ENCODE data around the gene SMIM23. TPM values are rescaled to one million over a fixed set of nuclear protein-coding genes. Genes with fewer than 3 reads are reported as not detected.

Gene SMIM23
- total RNA-seq, 1 donor: not detected

DNA sequence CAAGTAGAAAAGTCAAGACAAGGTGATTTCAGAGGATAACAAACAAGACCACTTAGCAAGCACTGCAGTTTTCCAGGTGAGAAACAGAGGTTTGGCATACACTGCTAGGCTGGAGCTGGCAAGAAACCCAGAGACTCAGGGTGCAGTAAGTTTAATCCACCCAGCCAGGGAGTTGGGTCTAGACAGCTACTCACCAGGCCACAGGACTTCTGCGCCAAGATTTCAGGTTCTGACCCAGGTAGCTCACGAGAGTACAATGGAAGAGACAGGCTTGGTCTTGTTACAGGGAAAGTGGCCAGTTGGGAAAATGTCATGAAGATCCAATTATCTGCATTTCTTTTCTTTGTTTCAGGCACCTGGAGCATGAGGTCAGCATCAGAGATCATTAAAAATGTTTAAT lies 9.8 kb downstream of the SMIM23 start:
- no peak for DNase-seq (ENCODE audit: low read depth)
- TF ChIP-seq, protein P1, sequence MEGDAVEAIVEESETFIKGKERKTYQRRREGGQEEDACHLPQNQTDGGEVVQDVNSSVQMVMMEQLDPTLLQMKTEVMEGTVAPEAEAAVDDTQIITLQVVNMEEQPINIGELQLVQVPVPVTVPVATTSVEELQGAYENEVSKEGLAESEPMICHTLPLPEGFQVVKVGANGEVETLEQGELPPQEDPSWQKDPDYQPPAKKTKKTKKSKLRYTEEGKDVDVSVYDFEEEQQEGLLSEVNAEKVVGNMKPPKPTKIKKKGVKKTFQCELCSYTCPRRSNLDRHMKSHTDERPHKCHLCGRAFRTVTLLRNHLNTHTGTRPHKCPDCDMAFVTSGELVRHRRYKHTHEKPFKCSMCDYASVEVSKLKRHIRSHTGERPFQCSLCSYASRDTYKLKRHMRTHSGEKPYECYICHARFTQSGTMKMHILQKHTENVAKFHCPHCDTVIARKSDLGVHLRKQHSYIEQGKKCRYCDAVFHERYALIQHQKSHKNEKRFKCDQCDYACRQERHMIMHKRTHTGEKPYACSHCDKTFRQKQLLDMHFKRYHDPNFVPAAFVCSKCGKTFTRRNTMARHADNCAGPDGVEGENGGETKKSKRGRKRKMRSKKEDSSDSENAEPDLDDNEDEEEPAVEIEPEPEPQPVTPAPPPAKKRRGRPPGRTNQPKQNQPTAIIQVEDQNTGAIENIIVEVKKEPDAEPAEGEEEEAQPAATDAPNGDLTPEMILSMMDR (IDR thresholded peaks at IDR 0.05; ENCODE audit: insufficient read depth, low read depth, low read length): no peak

DNA sequence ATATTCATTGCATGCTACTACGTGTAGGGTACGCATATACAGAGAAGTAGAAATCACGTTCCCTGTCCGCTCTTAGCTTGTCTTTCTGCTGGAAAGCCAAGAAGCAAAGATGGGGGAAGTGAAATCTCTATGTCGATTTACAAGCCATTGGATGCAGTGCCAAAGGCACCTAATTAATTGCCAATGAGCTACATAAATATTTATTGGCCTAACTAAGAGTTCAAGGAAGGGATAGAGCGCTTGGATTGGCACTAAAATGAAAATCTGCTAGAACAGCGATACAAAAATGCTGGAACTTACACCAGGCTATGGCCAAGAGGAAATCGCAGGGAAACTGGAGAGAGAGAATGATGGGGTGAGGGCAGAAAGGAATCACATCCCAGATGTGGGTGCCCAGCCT lies 10.8 kb downstream of the SMIM23 start:
- DNase-seq (ENCODE audit: low read depth): no peak
- TF ChIP-seq, protein P1 (IDR thresholded peaks at IDR 0.05; ENCODE audit: insufficient read depth, low read depth, low read length): no peak
- no peak overlapping the region for H3K4me3 ChIP-seq (ENCODE audit: low read depth, low read length)

More for the DNA sequence above, 9.8 kb downstream of the SMIM23 start:
- no peak overlapping the region for H3K4me3 ChIP-seq (ENCODE audit: low read depth, low read length)

DNA sequence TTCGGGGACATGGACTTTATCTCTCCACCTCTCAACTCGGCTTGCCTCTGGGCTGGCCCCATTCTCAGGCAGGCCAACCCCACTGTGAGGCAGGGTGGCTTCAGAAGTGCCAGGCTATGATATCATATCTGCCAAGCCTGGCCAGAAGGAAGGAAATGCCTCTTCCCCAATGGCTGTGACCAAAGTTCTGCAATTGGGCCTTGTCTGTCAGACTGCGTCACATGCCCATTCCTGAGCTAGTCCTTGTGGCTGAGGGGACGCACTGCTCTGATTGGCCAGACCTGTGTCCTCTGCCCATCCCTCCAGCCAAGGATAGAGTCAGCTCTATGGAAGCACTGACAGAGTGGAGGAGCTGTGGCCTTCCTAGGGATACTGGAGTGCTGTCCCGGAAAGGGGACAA lies 11.9 kb downstream of the SMIM23 start:
- no peak for DNase-seq (ENCODE audit: low read depth)
- TF ChIP-seq, protein P1 (IDR thresholded peaks at IDR 0.05; ENCODE audit: insufficient read depth, low read depth, low read length): no peak
- no peak overlapping the region for H3K4me3 ChIP-seq (ENCODE audit: low read depth, low read length)

DNA sequence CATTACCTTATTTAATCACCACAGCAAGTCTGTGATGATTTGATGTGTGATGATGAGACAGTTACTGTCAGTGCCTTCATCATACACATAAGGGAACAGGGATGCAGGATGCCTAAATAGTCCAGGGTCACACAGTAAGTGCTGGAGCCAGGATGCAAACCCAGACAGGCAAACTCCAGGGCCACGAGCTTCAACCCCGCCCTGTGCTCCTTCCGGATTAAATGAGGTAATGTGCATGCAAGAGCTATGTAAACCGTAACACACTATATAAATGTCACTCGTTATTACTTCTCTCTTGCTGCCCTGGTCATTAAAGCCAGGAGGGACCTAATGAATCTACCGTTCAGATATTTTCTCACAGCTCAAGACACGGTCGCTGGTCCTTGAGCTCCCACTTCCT lies 12.8 kb downstream of the SMIM23 start:
- TF ChIP-seq, protein P1 (IDR thresholded peaks at IDR 0.05; ENCODE audit: insufficient read depth, low read depth, low read length): no peak
- no peak for DNase-seq (ENCODE audit: low read depth)
- H3K4me3 ChIP-seq (ENCODE audit: low read depth, low read length): no peak overlapping the region

DNA sequence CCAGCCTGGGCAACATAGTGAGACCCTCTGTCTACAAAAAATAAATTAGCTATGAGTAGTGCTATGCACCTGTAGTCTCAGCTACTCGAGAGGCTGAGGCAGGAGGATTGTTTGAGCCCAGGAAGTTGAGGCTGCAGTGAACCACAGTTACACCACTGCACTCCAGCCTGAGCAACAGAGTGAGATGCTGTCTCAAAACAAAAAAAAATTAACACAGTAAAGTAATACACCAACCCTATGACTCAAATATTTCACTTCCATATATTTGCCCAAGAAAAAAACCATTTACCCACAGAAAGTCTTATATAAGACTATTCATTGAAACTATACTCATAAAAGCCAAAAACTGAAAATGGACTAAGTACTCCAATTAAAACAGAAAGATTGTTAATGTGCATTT lies 16.2 kb downstream of the SMIM23 start:
- DNase-seq (ENCODE audit: low read depth): no peak
- H3K4me3 ChIP-seq (ENCODE audit: low read depth, low read length): no peak overlapping the region
- TF ChIP-seq, protein P1 (IDR thresholded peaks at IDR 0.05; ENCODE audit: insufficient read depth, low read depth, low read length): no peak

DNA sequence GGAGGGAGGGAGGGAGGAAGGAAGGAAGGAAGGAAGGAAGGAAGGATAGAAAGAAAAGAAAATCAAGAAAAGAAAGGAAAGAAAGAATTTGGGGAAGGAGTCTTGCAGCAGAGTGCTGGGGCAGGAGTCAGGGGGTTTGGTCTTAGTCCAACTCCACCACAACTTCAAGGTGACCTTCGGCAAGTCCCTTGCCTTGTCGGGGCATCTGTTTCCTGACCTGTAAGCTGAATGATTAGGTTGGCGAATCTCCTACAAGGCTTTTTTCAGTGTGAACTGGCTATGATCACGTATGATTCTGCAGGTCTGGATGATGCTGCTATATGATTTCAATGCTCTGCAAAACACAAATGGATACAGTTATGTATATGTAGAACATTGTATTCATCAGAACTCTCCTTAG lies 20.1 kb downstream of the SMIM23 start:
- no peak overlapping the region for H3K4me3 ChIP-seq (ENCODE audit: low read depth, low read length)
- DNase-seq (ENCODE audit: low read depth): no peak
- TF ChIP-seq, protein P1 (IDR thresholded peaks at IDR 0.05; ENCODE audit: insufficient read depth, low read depth, low read length): no peak

DNA sequence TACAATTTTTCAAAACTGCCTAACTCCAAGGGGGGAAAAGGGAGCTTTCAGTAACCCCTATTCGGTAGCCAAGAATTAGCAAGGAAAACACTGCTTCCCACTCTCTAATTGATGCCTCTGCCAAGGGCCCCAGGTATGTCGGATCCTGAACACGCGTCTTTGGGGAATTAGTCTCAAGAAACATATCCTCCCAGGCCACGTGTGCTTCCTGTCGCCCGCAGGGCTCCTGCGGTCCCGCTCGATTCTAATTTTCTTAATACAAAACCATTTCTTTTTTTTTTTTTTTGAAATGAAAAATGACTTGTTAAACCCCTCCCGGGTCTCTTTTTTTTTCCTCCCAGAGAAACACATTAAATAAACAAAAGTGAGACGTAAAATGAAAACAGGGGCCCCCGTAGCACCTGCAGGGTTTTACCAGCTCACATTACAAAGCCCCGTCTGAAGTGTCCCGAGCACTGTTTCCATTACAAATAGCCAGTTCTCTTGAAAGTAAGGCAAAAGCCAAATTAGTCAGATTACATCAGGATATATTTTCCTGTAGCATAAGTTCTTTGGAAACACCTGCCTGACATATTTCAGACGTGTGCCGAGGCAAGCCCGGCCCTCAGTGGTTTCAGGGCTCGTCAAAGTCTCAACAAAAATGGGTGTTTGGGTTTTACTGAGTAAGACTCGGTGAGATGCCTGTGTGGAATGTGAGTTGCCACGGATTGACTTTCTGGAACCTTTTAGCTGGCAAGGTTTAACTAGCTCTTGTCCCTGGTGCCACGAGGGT lies 21.5 kb downstream of the SMIM23 start:
- TF ChIP-seq, protein P1 (IDR thresholded peaks at IDR 0.05; ENCODE audit: insufficient read depth, low read depth, low read length): no peak
- DNase-seq (ENCODE audit: low read depth): no peak
- no peak overlapping the region for H3K4me3 ChIP-seq (ENCODE audit: low read depth, low read length)

Data from fibroblast of villous mesenchyme (primary cell).